ENCODE results near the gene CPNE7.

CPNE7 gene

DNA sequence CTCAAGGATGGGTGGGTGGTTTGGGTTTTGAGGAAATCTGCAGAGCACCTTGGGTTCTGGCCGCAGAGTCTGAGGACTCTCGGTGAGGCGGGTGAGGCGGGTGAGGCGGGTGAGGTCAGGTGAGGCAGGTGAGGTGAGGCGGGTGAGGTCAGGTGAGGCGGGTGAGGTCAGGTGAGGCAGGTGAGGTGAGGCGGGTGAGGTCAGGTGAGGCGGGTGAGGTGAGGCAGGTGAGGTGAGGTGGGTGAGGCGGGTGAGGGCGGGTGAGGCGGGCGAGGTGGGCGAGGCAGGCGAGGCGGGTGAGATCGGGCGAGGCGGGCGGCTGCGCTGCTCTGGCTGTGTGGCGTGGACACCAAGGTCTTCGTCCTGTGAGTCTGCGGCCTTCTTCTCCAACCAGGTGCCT, 39.2 kb upstream of the CPNE7 start:
- TF ChIP-seq CTCF (IDR thresholded peaks at IDR 0.05; ENCODE audit: low read depth, low read length) (no peak), POLR2A (IDR thresholded peaks at IDR 0.05; ENCODE audit: extremely low read depth, insufficient read length) (no peak), MYC (IDR thresholded peaks at IDR 0.05; ENCODE audit: low read depth, low read length) (no peak)
- TF ChIP-seq, protein P1, sequence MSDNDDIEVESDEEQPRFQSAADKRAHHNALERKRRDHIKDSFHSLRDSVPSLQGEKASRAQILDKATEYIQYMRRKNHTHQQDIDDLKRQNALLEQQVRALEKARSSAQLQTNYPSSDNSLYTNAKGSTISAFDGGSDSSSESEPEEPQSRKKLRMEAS (IDR thresholded peaks at IDR 0.05; ENCODE audit: low read depth, low read length): no peak
- no peak overlapping the region for H3K4me3 ChIP-seq (ENCODE audit: low read depth, low read length)

DNA sequence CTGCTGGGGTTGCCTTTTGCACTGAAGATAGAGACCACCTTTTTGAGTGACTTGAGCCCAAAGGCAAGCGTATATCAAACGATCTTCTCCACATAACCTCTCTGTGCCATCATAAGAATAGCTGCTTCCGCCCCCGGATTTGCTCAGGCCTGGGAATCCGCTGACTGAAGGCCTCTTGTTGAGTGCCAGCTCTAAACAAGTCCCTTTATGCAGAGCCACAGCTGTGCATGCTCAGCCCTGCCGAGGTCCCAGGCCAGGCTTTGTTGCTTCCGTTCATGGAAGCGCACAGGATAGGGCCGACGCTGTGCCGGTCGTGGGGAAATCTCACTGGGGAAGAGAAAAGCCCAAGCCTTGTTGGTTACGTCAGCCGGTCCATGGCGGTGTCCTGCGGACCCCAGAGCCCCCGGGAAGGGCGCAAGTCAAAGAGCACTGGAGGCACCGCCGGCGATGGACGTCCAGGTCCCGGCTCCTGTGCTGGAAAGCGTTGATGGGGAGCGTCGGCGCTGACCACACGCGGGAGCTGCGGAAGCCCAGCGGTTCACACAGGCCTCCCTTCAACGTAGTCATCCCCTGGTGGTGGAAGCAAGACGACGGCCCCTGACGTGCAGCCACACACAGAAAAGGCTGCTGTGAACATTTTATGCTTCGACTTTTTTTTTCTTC, 38.5 kb upstream of the CPNE7 start:
- TF ChIP-seq CTCF (IDR thresholded peaks at IDR 0.05; ENCODE audit: low read depth, low read length) (no peak), POLR2A (IDR thresholded peaks at IDR 0.05; ENCODE audit: extremely low read depth, insufficient read length) (no peak)
- TF ChIP-seq, protein P1 (IDR thresholded peaks at IDR 0.05; ENCODE audit: low read depth, low read length): no peak
- no peak overlapping the region for H3K4me3 ChIP-seq (ENCODE audit: low read depth, low read length)
- DNase-seq (ENCODE audit: low read depth): no peak

More for the DNA sequence above, 39.2 kb upstream of the CPNE7 start:
- DNase-seq (ENCODE audit: low read depth): no peak

DNA sequence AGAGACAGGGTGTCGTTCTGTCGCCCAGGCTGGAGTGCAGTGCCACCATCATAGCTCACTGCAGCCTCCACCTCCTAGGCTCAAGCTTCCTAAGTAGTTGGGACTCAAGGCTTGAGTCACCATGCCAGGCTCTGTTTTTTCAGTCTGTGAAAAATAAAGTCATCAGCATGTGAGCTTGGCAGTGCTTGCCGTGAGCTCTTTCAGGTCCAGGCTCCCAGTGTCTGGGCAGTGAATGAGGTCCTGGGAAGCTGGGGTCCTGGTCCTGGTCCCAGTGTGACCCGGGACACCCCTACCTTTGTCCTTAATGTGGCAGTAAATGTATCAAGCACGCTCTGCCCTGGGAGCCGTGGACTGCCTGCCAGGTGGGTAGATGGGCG, 38.0 kb upstream of the CPNE7 start:
- TF ChIP-seq MYC (IDR thresholded peaks at IDR 0.05; ENCODE audit: low read depth, low read length): no peak
- TF ChIP-seq POLR2A (IDR thresholded peaks at IDR 0.05; ENCODE audit: extremely low read depth, insufficient read length): no peak
- no peak for TF ChIP-seq CTCF (IDR thresholded peaks at IDR 0.05; ENCODE audit: low read depth, low read length)
- TF ChIP-seq, protein P1 (IDR thresholded peaks at IDR 0.05; ENCODE audit: low read depth, low read length): no peak
- no peak for DNase-seq (ENCODE audit: low read depth)
- H3K4me3 ChIP-seq (ENCODE audit: low read depth, low read length): no peak overlapping the region

- TF ChIP-seq MYC (IDR thresholded peaks at IDR 0.05; ENCODE audit: low read depth, low read length) (no peak), CTCF (IDR thresholded peaks at IDR 0.05; ENCODE audit: low read depth, low read length) (no peak), POLR2A (IDR thresholded peaks at IDR 0.05; ENCODE audit: extremely low read depth, insufficient read length) (no peak)
- TF ChIP-seq, protein P1 (IDR thresholded peaks at IDR 0.05; ENCODE audit: low read depth, low read length): no peak
- no peak for DNase-seq (ENCODE audit: low read depth)
- no peak overlapping the region for H3K4me3 ChIP-seq (ENCODE audit: low read depth, low read length)
These were observed 37.3 kb upstream of the CPNE7 start for GRCh38 chr16:89538286-89538685.

DNA sequence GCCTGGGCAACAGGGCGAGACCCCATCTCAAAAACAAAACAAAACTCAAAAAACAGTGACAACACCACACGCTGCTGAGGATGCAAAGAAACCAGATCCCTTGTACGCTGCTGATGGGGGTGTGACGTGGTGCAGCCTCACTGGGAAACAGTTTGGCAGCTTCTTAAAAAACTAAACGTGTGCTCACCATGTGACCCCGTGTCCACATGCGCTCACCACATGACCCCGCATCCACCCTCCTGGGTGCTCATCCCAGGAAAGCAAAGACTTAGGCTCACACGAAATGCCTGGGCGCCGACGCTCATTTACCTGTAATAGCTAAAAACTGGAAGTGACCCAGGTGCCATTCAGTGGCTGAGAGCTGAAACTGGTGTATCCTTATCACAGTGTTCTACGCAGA, 35.0 kb upstream of the CPNE7 start:
- no peak for DNase-seq (ENCODE audit: low read depth)
- TF ChIP-seq, protein P1 (IDR thresholded peaks at IDR 0.05; ENCODE audit: low read depth, low read length): no peak
- TF ChIP-seq MYC (IDR thresholded peaks at IDR 0.05; ENCODE audit: low read depth, low read length) (no peak), CTCF (IDR thresholded peaks at IDR 0.05; ENCODE audit: low read depth, low read length) (no peak)

More for the DNA sequence above, 35.0 kb upstream of the CPNE7 start:
- no peak overlapping the region for H3K4me3 ChIP-seq (ENCODE audit: low read depth, low read length)
